ENCODE results near the gene PACS1.
"Not testable (repeated sequence)": the region's sequence is repeated elsewhere in the genome, so short reads cannot be mapped to it uniquely, and the experiment has no call there.

Gene PACS1

DNA sequence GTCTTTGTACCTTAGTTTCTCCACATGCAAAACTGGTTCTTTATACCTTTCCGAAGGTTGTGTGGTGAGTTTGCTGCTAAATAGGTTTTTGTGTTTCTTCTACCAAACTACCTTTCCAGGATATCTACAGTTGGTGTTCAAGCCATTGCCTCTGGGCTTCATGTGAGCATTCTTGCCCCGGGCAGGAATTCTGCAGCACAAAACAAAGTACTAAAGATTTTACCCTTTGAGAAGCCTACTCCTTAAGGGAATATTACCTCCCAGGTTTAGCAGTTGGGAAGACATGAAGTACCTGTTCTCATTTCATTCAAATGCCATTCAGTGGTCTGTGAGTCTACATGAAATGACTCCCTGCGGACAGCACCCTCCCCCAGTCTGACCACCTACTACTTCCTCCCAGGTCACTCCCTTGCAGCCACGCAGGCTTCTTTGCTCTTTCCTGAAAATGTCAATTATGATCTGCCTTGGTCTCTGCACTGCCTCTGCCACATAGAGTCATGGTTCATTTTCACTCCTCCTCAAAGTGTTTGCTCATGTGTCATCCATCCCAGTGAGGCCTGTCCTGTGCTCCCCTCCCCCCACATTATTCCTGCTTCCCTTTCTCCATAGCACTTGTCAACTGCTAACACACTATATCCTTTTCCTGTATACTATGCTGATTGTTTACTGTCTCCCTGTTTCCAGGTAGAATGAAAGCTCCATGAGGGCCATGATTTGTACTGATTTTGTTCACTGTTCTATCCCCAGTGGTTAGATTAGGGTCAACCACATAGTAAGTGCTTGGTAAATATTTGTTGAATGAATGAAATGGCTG lies 36.9 kb downstream of the PACS1 start:
- H3K4me3 ChIP-seq (ENCODE audit: low read depth, low read length): no peak overlapping the region
- TF ChIP-seq, protein P1, sequence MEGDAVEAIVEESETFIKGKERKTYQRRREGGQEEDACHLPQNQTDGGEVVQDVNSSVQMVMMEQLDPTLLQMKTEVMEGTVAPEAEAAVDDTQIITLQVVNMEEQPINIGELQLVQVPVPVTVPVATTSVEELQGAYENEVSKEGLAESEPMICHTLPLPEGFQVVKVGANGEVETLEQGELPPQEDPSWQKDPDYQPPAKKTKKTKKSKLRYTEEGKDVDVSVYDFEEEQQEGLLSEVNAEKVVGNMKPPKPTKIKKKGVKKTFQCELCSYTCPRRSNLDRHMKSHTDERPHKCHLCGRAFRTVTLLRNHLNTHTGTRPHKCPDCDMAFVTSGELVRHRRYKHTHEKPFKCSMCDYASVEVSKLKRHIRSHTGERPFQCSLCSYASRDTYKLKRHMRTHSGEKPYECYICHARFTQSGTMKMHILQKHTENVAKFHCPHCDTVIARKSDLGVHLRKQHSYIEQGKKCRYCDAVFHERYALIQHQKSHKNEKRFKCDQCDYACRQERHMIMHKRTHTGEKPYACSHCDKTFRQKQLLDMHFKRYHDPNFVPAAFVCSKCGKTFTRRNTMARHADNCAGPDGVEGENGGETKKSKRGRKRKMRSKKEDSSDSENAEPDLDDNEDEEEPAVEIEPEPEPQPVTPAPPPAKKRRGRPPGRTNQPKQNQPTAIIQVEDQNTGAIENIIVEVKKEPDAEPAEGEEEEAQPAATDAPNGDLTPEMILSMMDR (IDR thresholded peaks at IDR 0.05; ENCODE audit: low read depth, low read length): no peak

DNA sequence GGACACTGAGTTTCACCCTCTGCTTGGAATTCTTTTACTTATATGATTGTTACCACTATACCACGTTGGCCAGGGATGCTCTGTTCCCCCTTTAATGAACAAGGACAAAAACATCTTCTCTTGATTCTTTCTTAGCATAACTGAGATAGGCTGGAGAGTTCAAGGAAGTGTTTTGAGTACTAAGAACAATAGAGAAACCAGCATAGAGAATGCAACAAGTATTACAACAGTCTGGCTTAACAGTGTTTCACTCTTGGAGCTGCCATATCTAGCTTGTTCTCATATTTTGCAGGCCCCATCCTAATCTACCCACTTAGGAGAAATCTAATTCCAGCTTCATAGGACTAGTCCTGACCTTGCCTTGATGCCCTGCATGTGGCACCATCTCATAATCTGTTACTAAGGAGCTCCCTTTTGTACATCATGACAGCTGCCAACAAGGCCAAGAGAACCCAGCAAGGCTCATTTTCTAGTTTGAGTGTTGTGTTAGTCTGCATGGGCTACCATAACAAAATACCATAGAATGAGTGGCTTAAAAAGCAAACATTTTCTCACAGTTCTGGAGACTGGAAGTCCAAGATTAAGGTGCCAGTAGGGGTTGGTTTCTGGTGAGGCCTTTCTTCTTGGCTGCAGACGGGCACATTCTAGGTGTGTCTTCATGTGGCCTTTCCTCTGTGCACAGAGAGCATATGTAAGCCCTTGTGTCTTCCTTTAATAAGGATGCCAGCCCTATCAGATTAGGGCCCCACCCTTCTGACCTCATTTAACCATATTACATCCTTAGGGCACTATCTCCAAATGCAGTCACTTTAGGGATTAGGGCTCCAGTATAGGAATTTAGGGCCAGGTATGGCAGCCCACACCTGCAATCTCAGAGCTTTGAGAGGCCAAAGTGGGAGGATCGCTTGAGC lies 37.8 kb downstream of the PACS1 start:
- H3K4me3 ChIP-seq (ENCODE audit: low read depth, low read length): no peak overlapping the region
- TF ChIP-seq, protein P1 (IDR thresholded peaks at IDR 0.05; ENCODE audit: low read depth, low read length): no peak

DNA sequence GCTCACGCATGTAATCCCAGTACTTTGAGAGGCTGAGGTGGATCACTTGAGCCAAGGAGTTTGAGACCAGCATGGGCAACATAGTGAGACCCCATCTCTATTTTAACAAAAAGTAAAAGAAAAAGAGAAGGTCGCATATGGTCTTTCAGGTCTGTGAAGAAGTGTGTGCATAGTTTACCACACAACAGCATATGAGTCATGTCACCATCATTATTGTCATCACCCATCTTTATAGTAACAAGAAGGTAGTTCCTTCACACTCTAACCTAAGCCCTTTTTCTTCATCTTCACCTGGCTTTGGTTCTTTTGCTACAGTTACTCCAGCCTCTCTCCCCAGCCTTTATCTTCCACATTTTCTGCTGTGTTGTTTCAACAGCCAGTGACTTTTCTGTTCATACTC lies 39.2 kb downstream of the PACS1 start:
- H3K4me3 ChIP-seq (ENCODE audit: low read depth, low read length): no peak overlapping the region
- TF ChIP-seq, protein P1 (IDR thresholded peaks at IDR 0.05; ENCODE audit: low read depth, low read length): no peak

DNA sequence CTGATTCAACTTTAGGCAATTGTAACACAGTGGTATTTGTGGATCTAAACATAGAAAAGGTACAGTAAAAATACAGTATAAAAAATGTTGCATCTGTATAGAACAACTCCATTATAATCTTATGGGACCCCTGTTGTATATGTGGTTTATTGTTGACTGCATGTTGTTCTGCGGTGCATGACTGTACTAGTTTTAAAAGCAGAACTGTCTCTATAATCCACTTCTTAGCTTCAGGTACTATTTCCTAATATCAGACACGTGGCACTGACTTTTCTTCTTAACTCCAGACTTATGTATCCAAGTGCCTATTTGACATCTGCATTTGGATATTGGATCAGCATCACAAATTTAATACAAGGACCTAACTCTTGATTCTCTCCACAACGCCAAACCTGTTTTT lies 41.1 kb downstream of the PACS1 start:
- H3K4me3 ChIP-seq (ENCODE audit: low read depth, low read length): no peak overlapping the region
- TF ChIP-seq, protein P1 (IDR thresholded peaks at IDR 0.05; ENCODE audit: low read depth, low read length): no peak

- no peak overlapping the region for H3K4me3 ChIP-seq (ENCODE audit: low read depth, low read length)
- TF ChIP-seq, protein P1 (IDR thresholded peaks at IDR 0.05; ENCODE audit: low read depth, low read length): no peak
Observed at GRCh38 chr11:66112041-66112491, 42.0 kb downstream of the PACS1 start.

DNA sequence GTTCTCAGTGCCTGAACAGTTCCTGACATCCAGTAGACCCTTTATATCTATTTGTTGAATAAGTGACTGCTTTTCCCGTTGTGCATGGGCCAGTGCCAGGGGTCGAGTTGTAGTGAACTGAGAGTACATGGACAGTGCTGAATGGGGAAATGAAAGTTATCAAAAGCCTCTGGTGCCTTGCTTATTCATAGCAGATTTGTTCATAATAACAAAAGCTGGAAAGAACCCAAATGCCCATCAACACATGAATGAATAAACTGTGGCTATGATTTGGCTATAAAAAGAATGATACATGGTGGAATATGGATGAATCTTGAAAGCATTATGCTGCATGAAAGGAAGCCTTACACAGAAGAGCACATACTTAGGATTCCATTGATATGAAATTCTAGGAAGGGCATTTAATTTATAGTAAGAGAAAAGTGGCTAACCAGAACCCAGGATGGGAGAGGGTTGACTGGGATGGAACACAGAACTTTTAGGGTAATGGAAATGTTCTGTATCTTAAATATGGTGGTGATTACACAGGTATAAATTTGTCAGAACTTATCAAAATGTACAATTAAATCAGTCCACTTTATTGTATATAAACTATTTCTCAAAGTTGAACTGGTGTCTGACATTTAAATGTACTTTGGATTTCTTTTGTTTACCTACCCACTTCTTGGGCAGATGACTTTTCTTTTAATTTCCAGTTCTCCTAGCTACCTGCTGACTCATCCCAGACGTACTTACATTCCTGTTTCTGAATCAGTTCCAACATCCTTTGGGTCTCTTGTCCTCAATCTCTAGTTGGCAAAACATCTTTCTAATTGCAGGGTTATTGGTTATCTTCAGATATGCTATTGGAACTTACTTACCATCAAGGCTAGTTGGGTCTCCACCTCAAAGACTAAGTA lies 42.8 kb downstream of the PACS1 start:
- TF ChIP-seq, protein P1 (IDR thresholded peaks at IDR 0.05; ENCODE audit: low read depth, low read length): no peak
- peak overlapping the region; percentile 31 for H3K4me3 ChIP-seq (ENCODE audit: low read depth, low read length)

GRCh38 chr11:66114957-66115356 lies 44.9 kb downstream of the PACS1 start:
- not testable (repeated sequence) for H3K4me3 ChIP-seq (ENCODE audit: low read depth, low read length)
